Immature natural killer cell (primary cell): ENCODE measurements around the gene LSM2. TPM values are rescaled to one million over a fixed set of nuclear protein-coding genes. Genes with fewer than 3 reads are reported as not detected.
A peak's percentile ranks its signal among the peaks of the same experiment; 100 is the strongest.

Experiments used
- DNase-seq, 3 donors: peaks; one replicate each; pipeline ENCODE4 v3.0.0; 2022; ENCODE audit warnings: mixed read lengths in 1 of 3
- H3K27ac Mint-ChIP-seq, 6 donors: one replicate each; pipeline ENCODE4 v1.8.0; 2020; ENCODE audit warnings: mixed read lengths in 6 of 6, mild to moderate bottlenecking in 5 of 6, inconsistent platforms in 4 of 6, moderate library complexity in 3 of 6
- H3K27me3 Mint-ChIP-seq, 3 donors: one replicate each; pipeline ENCODE4 v1.8.0; 2020 to 2021; ENCODE audit warnings: low read depth in 3 of 3, mild to moderate bottlenecking in 3 of 3, mixed read lengths in 3 of 3, moderate library complexity in 3 of 3, inconsistent platforms in 1 of 3
- H3K36me3 Mint-ChIP-seq, 3 donors: one replicate each; pipeline ENCODE4 v1.8.0; 2020; ENCODE audit warnings: mixed read lengths in 3 of 3, inconsistent platforms in 2 of 3, mild to moderate bottlenecking in 2 of 3
- H3K4me1 Mint-ChIP-seq, 2 donors: one replicate each; pipeline ENCODE4 v1.8.0; 2020; ENCODE audit warnings: inconsistent platforms in 2 of 2, mild to moderate bottlenecking in 2 of 2, mixed read lengths in 2 of 2, moderate library complexity in 1 of 2
- H3K4me3 Mint-ChIP-seq, 5 donors: one replicate each; pipeline ENCODE4 v1.8.0; 2020; ENCODE audit warnings: mild to moderate bottlenecking in 5 of 5, mixed read lengths in 5 of 5, inconsistent platforms in 3 of 5, moderate library complexity in 3 of 5
- H3K9me3 Mint-ChIP-seq, 6 donors: one replicate each; pipeline ENCODE4 v1.8.0; 2020; ENCODE audit warnings: mild to moderate bottlenecking in 6 of 6, mixed read lengths in 6 of 6, inconsistent platforms in 4 of 6, moderate library complexity in 3 of 6
- polyA plus RNA-seq, 3 donors: library from polyadenylated mRNA; unstranded; fragments of 300-500 nt; fragmentation: Illumina TruSeq; gene quantifications; one replicate each; pipeline ENCODE4 v1.2.3, GENCODE V29; 2021

Gene LSM2
- polyA plus RNA-seq, 3 donors from 2014 or later: 77.7 to 97.1 (median 94.6) TPM

GRCh38 chr6:31771992-31772358 lies 34.8 kb downstream of the LSM2 start:
- peaks cover 21 to 39% of the 10 kb centered on the region in 2 donors for H3K4me1 Mint-ChIP-seq
- peaks cover 0 to 2% (median 2%) of the 10 kb centered on the region in 3 donors for H3K27me3 Mint-ChIP-seq
- H3K9me3 Mint-ChIP-seq: no peaks in the 10 kb centered on the region
- peak overlapping the region in 4 of 5 donors; percentile 38 to 69 (median 57) for H3K4me3 Mint-ChIP-seq
- no peak for DNase-seq
- H3K36me3 Mint-ChIP-seq: no peaks in the 10 kb centered on the region
- H3K27ac Mint-ChIP-seq: peak overlapping the region in 2 of 6 donors; percentile 31 to 50

GRCh38 chr6:31770860-31771259 lies 35.9 kb downstream of the LSM2 start:
- peaks cover 1 to 2% (median 2%) of the 10 kb centered on the region in 3 donors for H3K27me3 Mint-ChIP-seq
- H3K27ac Mint-ChIP-seq: peak overlapping the region in 4 of 6 donors; percentile 11 to 81 (median 69)
- no peak for DNase-seq
- peak overlapping the region in 1 of 5 donors; percentile 54 for H3K4me3 Mint-ChIP-seq
- H3K4me1 Mint-ChIP-seq: peaks cover 20 to 33% of the 10 kb centered on the region in 2 donors
- H3K9me3 Mint-ChIP-seq: no peaks in the 10 kb centered on the region
- H3K36me3 Mint-ChIP-seq: no peaks in the 10 kb centered on the region

GRCh38 chr6:31769684-31770371 lies 36.9 kb downstream of the LSM2 start:
- peak; percentile 80 to 83 (median 83) for DNase-seq
- peaks cover 0 to 2% (median 1%) of the 10 kb centered on the region in 3 donors for H3K27me3 Mint-ChIP-seq
- H3K9me3 Mint-ChIP-seq: no peaks in the 10 kb centered on the region
- H3K36me3 Mint-ChIP-seq: no peaks in the 10 kb centered on the region
- peak overlapping the region in 5 of 6 donors; percentile 10 to 66 (median 40) for H3K27ac Mint-ChIP-seq
- peaks cover 20 to 28% of the 10 kb centered on the region in 2 donors for H3K4me1 Mint-ChIP-seq
- no peak overlapping the region for H3K4me3 Mint-ChIP-seq

GRCh38 chr6:31768363-31769257 lies 38.2 kb downstream of the LSM2 start:
- peaks cover 0 to 2% (median 1%) of the 10 kb centered on the region in 3 donors for H3K27me3 Mint-ChIP-seq
- H3K27ac Mint-ChIP-seq: peak overlapping the region in 2 of 6 donors; percentile 28 to 49
- H3K36me3 Mint-ChIP-seq: no peaks in the 10 kb centered on the region
- H3K9me3 Mint-ChIP-seq: no peaks in the 10 kb centered on the region
- H3K4me1 Mint-ChIP-seq: peaks cover 20 to 28% of the 10 kb centered on the region in 2 donors
- H3K4me3 Mint-ChIP-seq: no peak overlapping the region
- DNase-seq: no peak

GRCh38 chr6:31767096-31767645 lies 39.6 kb downstream of the LSM2 start:
- Mint-ChIP-seq H3K36me3 (peaks cover 0 to 3% (median 3%) of the 10 kb centered on the region in 3 donors), H3K4me3 (no peak overlapping the region), H3K9me3 (no peaks in the 10 kb centered on the region), H3K27ac (no peak overlapping the region), H3K4me1 (peaks cover 14 to 17% of the 10 kb centered on the region in 2 donors), H3K27me3 (peaks cover 0 to 1% (median 0%) of the 10 kb centered on the region in 3 donors)
- DNase-seq: no peak

- no peak for DNase-seq
- Mint-ChIP-seq H3K4me1 (peaks cover 9 to 10% of the 10 kb centered on the region in 2 donors), H3K27ac (no peak overlapping the region), H3K4me3 (no peak overlapping the region), H3K36me3 (peaks cover 0 to 8% (median 3%) of the 10 kb centered on the region in 3 donors), H3K27me3 (peaks cover 0 to 1% (median 0%) of the 10 kb centered on the region in 3 donors), H3K9me3 (no peaks in the 10 kb centered on the region)
These were observed 40.6 kb downstream of the LSM2 start for GRCh38 chr6:31765910-31766794.

GRCh38 chr6:31765559-31765909 lies 41.2 kb downstream of the LSM2 start:
- Mint-ChIP-seq H3K27me3 (peaks cover 0 to 1% (median 0%) of the 10 kb centered on the region in 3 donors), H3K27ac (no peak overlapping the region), H3K9me3 (no peaks in the 10 kb centered on the region), H3K36me3 (peaks cover 5 to 14% (median 8%) of the 10 kb centered on the region in 3 donors), H3K4me1 (peaks cover 7 to 8% of the 10 kb centered on the region in 2 donors), H3K4me3 (no peak overlapping the region)
- no peak for DNase-seq

- peaks cover 0 to 1% of the 10 kb centered on the region in 2 donors for H3K4me1 Mint-ChIP-seq
- DNase-seq: no peak
- no peaks in the 10 kb centered on the region for H3K9me3 Mint-ChIP-seq
- H3K27ac Mint-ChIP-seq: peak overlapping the region in 1 of 6 donors; percentile 55
- no peak overlapping the region for H3K4me3 Mint-ChIP-seq
- peaks cover 0 to 1% (median 0%) of the 10 kb centered on the region in 3 donors for H3K27me3 Mint-ChIP-seq
- H3K36me3 Mint-ChIP-seq: peaks cover 12 to 24% (median 13%) of the 10 kb centered on the region in 3 donors
These were observed 42.6 kb downstream of the LSM2 start for GRCh38 chr6:31764198-31764597.

GRCh38 chr6:31763619-31763940 lies 43.2 kb downstream of the LSM2 start:
- no peaks in the 10 kb centered on the region for H3K9me3 Mint-ChIP-seq
- peaks cover 12 to 30% (median 16%) of the 10 kb centered on the region in 3 donors for H3K36me3 Mint-ChIP-seq
- H3K4me1 Mint-ChIP-seq: no peaks in the 10 kb centered on the region
- peak overlapping the region in 1 of 6 donors; percentile 82 for H3K27ac Mint-ChIP-seq
- H3K4me3 Mint-ChIP-seq: no peak overlapping the region
- DNase-seq: no peak
- peaks cover 0 to 1% (median 0%) of the 10 kb centered on the region in 3 donors for H3K27me3 Mint-ChIP-seq

GRCh38 chr6:31762878-31763618 lies 43.7 kb downstream of the LSM2 start:
- DNase-seq: no peak
- Mint-ChIP-seq H3K27me3 (peaks cover 0 to 1% (median under 1%) of the 10 kb centered on the region in 3 donors), H3K9me3 (no peaks in the 10 kb centered on the region), H3K4me1 (no peaks in the 10 kb centered on the region), H3K4me3 (no peak overlapping the region), H3K27ac (no peak overlapping the region), H3K36me3 (peaks cover 12 to 30% (median 16%) of the 10 kb centered on the region in 3 donors)

GRCh38 chr6:31762356-31762755 lies 44.4 kb downstream of the LSM2 start, which contains the start of gene SAPCD1:
SAPCD1 (plus strand) TSS chr6:31762656; CDS start chr6:31763055, 399 bp downstream.
- DNase-seq: no peak
- Mint-ChIP-seq H3K27me3 (peaks cover 0 to 2% (median 1%) of the 10 kb centered on the region in 3 donors), H3K36me3 (peaks cover 12 to 30% (median 16%) of the 10 kb centered on the region in 3 donors), H3K9me3 (no peaks in the 10 kb centered on the region), H3K4me3 (no peak within 1 kb of the TSS), H3K4me1 (no peaks in the 10 kb centered on the region), H3K27ac (peak within 1 kb of the TSS in 1 of 6 donors; percentile 45)

GRCh38 chr6:31761343-31761742 lies 45.4 kb downstream of the LSM2 start:
- Mint-ChIP-seq H3K27me3 (peaks cover 0 to 2% (median 0%) of the 10 kb centered on the region in 3 donors), H3K4me1 (no peaks in the 10 kb centered on the region), H3K36me3 (peaks cover 12 to 30% (median 16%) of the 10 kb centered on the region in 3 donors), H3K4me3 (no peak overlapping the region), H3K27ac (no peak overlapping the region), H3K9me3 (no peaks in the 10 kb centered on the region)
- no peak for DNase-seq
